WTC11 (cell line): Measurements from ENCODE around the gene RPN2. TPM values are rescaled to one million over a fixed set of nuclear protein-coding genes. Genes with fewer than 3 reads are reported as not detected.

Experiments used
- ATAC-seq: fragments of 200-7000 bp; cut with Tn5 transposase; 2 replicates; pipeline ENCODE4 v1.10.0; 2021; ENCODE audit warnings: mild to moderate bottlenecking, moderate library complexity
- CTCF ChIA-PET: fragments of 300-600 bp; sonication (Branson Sonifier 250); formaldehyde crosslinking; loops from one replicate; lab custom pipeline; 2021; ENCODE audit warnings: antibody characterized with exemption; lab: Charles Lee
- POLR2A ChIA-PET: fragments of 350-600 bp; sonication (Branson Sonifier 250); formaldehyde crosslinking; loops from one replicate; lab custom pipeline; 2021; ENCODE audit warnings: antibody characterized with exemption; lab: Charles Lee
- DNase-seq: peaks from one replicate; pipeline ENCODE4 v3.0.0; 2021; ENCODE audit warnings: low spot score
- H3K27ac Mint-ChIP-seq: 2 replicates; pipeline ENCODE4 v1.8.0; 2021; ENCODE audit warnings: mixed read lengths
- H3K27me3 Mint-ChIP-seq: 2 replicates; pipeline ENCODE4 v1.8.0; 2021; ENCODE audit warnings: low read depth, mild to moderate bottlenecking, moderate library complexity, mixed read lengths
- H3K36me3 Mint-ChIP-seq: 2 replicates; pipeline ENCODE4 v1.8.0; 2021; ENCODE audit warnings: mixed read lengths
- H3K4me1 Mint-ChIP-seq: 2 replicates; pipeline ENCODE4 v1.8.0; 2022; ENCODE audit warnings: mixed read lengths
- H3K4me3 Mint-ChIP-seq: 2 replicates; pipeline ENCODE4 v1.8.0; 2021; ENCODE audit warnings: mild to moderate bottlenecking, moderate library complexity, mixed read lengths
- H3K9me3 Mint-ChIP-seq: 2 replicates; pipeline ENCODE4 v1.8.0; 2021; ENCODE audit warnings: mixed read lengths
- ATF1 ChIP-seq: sonication (generic); formaldehyde crosslinking; IDR thresholded peaks from 2 replicates; pipeline ENCODE4 v1.8.1; 2023; ENCODE audit warnings: mild to moderate bottlenecking, moderate library complexity, missing genetic modification reagents
- CREB1 ChIP-seq: sonication (generic); formaldehyde crosslinking; IDR thresholded peaks from 2 replicates; pipeline ENCODE4 v1.8.0; 2023; ENCODE audit warnings: mild to moderate bottlenecking, missing genetic modification reagents
- ERG ChIP-seq: fragments of 250-450 bp; sonication (Bioruptor Pico); IDR thresholded peaks from 2 replicates; pipeline ENCODE4 v1.8.0; 2021; ENCODE audit warnings: mild to moderate bottlenecking
- FOXP1 ChIP-seq: sonication (generic); formaldehyde crosslinking; IDR thresholded peaks from 2 replicates; pipeline ENCODE4 v1.8.0; 2022; ENCODE audit warnings: missing genetic modification reagents, mild to moderate bottlenecking, moderate library complexity, borderline replicate concordance
- GRHL2 ChIP-seq: fragments of 250-450 bp; sonication (Bioruptor Pico); IDR thresholded peaks from 2 replicates; pipeline ENCODE4 v1.8.0; 2022; ENCODE audit warnings: mild to moderate bottlenecking, moderate library complexity; ENCODE audit not compliant: insufficient replicate concordance, severe bottlenecking
- GTF2I ChIP-seq: fragments of 250-450 bp; sonication (Bioruptor Pico); conservative IDR thresholded peaks from 2 replicates; pipeline ENCODE4 v1.4.0; 2021; ENCODE audit warnings: mild to moderate bottlenecking
- HMGA2 ChIP-seq: fragments of 250-450 bp; sonication (Bioruptor Pico); IDR thresholded peaks from 2 replicates; pipeline ENCODE4 v1.4.0; 2021; ENCODE audit warnings: mild to moderate bottlenecking, moderate library complexity
- JAZF1 ChIP-seq: fragments of 250-450 bp; sonication (Bioruptor Pico); IDR thresholded peaks from 2 replicates; pipeline ENCODE4 v1.9.0; 2021; ENCODE audit warnings: moderate library complexity, mild to moderate bottlenecking, inconsistent platforms
- JUN ChIP-seq: sonication (generic); formaldehyde crosslinking; IDR thresholded peaks from 2 replicates; pipeline ENCODE4 v1.8.0; 2023; ENCODE audit warnings: mild to moderate bottlenecking, missing genetic modification reagents
- SMAD3 ChIP-seq: sonication (generic); formaldehyde crosslinking; IDR thresholded peaks from 2 replicates; pipeline ENCODE4 v1.8.0; 2022; ENCODE audit warnings: missing genetic modification reagents, mild to moderate bottlenecking, borderline replicate concordance
- SOX15 ChIP-seq: fragments of 250-450 bp; sonication (Bioruptor Pico); IDR thresholded peaks from 2 replicates; pipeline ENCODE4 v1.9.0; 2021; ENCODE audit warnings: mild to moderate bottlenecking
- ZNF263 ChIP-seq: sonication (generic); formaldehyde crosslinking; IDR thresholded peaks from 2 replicates; pipeline ENCODE4 v1.8.1; 2022; ENCODE audit warnings: low read depth, mild to moderate bottlenecking, moderate library complexity, missing genetic modification reagents
- ZNF512 ChIP-seq: sonication (generic); formaldehyde crosslinking; IDR thresholded peaks from 2 replicates; pipeline ENCODE4 v1.8.1; 2022; ENCODE audit warnings: missing genetic modification reagents, borderline replicate concordance
- ZNF532 ChIP-seq: fragments of 250-450 bp; sonication (Bioruptor Pico); IDR thresholded peaks from 2 replicates; pipeline ENCODE4 v1.9.0; 2021; ENCODE audit warnings: mild to moderate bottlenecking, borderline replicate concordance
- total RNA-seq: library from RNA; stranded (reverse); gene quantifications from 3 replicates; pipeline ENCODE4 v1.2.3, GENCODE V29; 2021
- TF ChIP-seq, protein P1 (sequence below): fragments of 250-450 bp; sonication (Bioruptor Pico); IDR thresholded peaks from 2 replicates; pipeline ENCODE4 v1.9.0; 2021; ENCODE audit warnings: mild to moderate bottlenecking
- TF ChIP-seq, protein P2 (sequence below): fragments of 250-450 bp; sonication (Bioruptor Pico); IDR thresholded peaks from 2 replicates; pipeline ENCODE4 v2.1.2; 2022; ENCODE audit warnings: mild to moderate bottlenecking, moderate library complexity

Gene RPN2
- total RNA-seq, 1 experiment from 2014 or later: 205 TPM

DNA sequence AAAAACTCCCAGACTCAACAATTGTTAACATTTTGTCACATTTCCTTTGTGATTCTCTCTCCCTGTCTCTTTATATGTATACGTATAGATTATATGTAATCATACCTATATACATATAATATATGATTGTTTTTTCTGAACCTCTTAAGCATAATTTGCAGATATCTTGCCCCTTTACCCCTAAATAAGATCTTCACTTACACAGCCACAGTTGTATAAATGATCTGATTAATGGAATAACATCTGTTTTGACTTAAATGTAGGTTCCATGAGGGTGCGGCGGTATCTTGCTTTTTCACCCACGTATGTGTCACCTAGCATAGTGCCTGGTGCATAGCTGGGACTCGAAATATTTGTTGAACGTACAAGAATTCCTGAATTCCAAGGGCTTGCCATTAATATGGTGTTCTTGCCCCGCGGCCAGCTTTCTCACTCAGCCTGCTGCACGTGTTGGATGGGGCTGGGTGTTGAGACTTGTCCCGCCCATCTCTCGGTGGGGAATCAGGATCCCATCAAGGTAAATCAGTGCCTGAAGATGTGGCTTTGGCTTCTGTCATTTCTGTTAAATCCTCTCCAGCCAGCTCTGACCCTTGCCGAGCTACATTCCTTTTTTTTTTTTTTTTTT is 99.9 kb downstream of the RPN2 start:
- H3K27ac Mint-ChIP-seq: no peak overlapping the region
- H3K36me3 Mint-ChIP-seq: no peaks in the 10 kb centered on the region
- H3K9me3 Mint-ChIP-seq: no peaks in the 10 kb centered on the region
- no peak for DNase-seq
- TF ChIP-seq GTF2I (CRISPR knock-in tag): no peak
- no peak for TF ChIP-seq ZNF263 (CRISPR knock-in tag)
- no peak for TF ChIP-seq HMGA2 (CRISPR knock-in tag)
- no peak for TF ChIP-seq JUN (CRISPR knock-in tag)
- TF ChIP-seq, protein P1, sequence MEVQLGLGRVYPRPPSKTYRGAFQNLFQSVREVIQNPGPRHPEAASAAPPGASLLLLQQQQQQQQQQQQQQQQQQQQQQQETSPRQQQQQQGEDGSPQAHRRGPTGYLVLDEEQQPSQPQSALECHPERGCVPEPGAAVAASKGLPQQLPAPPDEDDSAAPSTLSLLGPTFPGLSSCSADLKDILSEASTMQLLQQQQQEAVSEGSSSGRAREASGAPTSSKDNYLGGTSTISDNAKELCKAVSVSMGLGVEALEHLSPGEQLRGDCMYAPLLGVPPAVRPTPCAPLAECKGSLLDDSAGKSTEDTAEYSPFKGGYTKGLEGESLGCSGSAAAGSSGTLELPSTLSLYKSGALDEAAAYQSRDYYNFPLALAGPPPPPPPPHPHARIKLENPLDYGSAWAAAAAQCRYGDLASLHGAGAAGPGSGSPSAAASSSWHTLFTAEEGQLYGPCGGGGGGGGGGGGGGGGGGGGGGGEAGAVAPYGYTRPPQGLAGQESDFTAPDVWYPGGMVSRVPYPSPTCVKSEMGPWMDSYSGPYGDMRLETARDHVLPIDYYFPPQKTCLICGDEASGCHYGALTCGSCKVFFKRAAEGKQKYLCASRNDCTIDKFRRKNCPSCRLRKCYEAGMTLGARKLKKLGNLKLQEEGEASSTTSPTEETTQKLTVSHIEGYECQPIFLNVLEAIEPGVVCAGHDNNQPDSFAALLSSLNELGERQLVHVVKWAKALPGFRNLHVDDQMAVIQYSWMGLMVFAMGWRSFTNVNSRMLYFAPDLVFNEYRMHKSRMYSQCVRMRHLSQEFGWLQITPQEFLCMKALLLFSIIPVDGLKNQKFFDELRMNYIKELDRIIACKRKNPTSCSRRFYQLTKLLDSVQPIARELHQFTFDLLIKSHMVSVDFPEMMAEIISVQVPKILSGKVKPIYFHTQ (CRISPR knock-in tag): no peak
- TF ChIP-seq FOXP1 (CRISPR knock-in tag): no peak
- no peak for TF ChIP-seq SMAD3
- TF ChIP-seq, protein P2, sequence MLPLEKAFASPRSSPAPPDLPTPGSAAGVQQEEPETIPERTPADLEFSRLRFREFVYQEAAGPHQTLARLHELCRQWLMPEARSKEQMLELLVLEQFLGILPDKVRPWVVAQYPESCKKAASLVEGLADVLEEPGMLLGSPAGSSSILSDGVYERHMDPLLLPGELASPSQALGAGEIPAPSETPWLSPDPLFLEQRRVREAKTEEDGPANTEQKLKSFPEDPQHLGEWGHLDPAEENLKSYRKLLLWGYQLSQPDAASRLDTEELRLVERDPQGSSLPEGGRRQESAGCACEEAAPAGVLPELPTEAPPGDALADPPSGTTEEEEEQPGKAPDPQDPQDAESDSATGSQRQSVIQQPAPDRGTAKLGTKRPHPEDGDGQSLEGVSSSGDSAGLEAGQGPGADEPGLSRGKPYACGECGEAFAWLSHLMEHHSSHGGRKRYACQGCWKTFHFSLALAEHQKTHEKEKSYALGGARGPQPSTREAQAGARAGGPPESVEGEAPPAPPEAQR: no peak
- TF ChIP-seq SOX15 (CRISPR knock-in tag): no peak
- TF ChIP-seq JAZF1: no peak
- no peak for TF ChIP-seq ATF1
- no peak for TF ChIP-seq ERG
- no peak overlapping the region for H3K4me3 Mint-ChIP-seq
- no peaks in the 10 kb centered on the region; the same call in 1 of the 2 replicates for H3K27me3 Mint-ChIP-seq
- ChIA-PET CTCF (interaction anchor here (0.5 to 1.8 kb wide), 7 partner anchors 9 to 665 kb away, joined by 3 to 10 read pairs (median 4); no protein-coding TSS in a partner anchor), POLR2A (interaction anchor here (0.6 kb wide), 1 partner anchor 121 kb away, joined by 4 read pairs; no protein-coding TSS in a partner anchor)
- H3K4me1 Mint-ChIP-seq: peaks cover 21% of the 10 kb centered on the region
- peak; percentile 29; the same call in 1 of the 2 replicates for ATAC-seq

DNA sequence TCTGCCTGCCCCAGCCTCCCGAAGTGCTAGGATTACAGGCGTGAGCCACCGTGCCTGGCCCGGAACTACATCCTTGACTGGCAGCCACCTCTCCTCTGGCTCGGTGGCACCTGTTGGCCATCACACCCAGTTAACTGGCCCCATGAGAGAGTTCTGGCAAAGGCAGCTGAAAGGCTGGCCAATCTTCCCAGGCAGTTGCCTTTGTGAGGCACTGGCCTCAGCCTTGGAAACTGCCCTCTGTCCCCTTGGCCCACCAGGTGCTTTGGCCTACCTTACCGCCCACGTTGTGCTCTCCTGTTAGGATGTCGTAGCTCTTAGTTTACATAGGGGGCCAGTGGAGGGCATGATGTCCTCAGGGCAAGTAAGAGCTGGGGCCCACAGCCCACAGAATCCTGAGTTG is 100.7 kb downstream of the RPN2 start:
- DNase-seq: no peak
- peaks cover 21% of the 10 kb centered on the region for H3K4me1 Mint-ChIP-seq
- H3K36me3 Mint-ChIP-seq: no peaks in the 10 kb centered on the region
- ChIA-PET CTCF (interaction anchor here (0.6 to 1.8 kb wide), 5 partner anchors 9 to 264 kb away, joined by 3 to 10 read pairs (median 4); no protein-coding TSS in a partner anchor), POLR2A (no interaction called here)
- H3K9me3 Mint-ChIP-seq: no peaks in the 10 kb centered on the region
- TF ChIP-seq GRHL2 (CRISPR knock-in tag) (no peak), ZNF512 (CRISPR knock-in tag) (no peak), CREB1 (CRISPR knock-in tag) (no peak), ZNF532 (CRISPR knock-in tag) (no peak), GTF2I (CRISPR knock-in tag) (no peak)
- H3K4me3 Mint-ChIP-seq: no peak overlapping the region
- no peak overlapping the region for H3K27ac Mint-ChIP-seq
- H3K27me3 Mint-ChIP-seq: no peaks in the 10 kb centered on the region; the same call in 1 of the 2 replicates
- 0 out of 2 replicates have a peak, but pooled peaks have one; percentile 12 for ATAC-seq
